GM19099 (cell line): ENCODE results near the gene FOXC1.

ENCODE experiments used
- POLR2A ChIP-seq: IDR thresholded peaks from 3 replicates; pipeline ENCODE4 v1.6.1; 2011; ENCODE audit warnings: low read depth; ENCODE audit not compliant: insufficient read length; ENCODE audit errors: extremely low read depth

The FOXC1 gene

GRCh38 chr6:1591926-1592325 lies 17.8 kb upstream of the FOXC1 start:
- TF ChIP-seq POLR2A, result no peak

- no peak for TF ChIP-seq POLR2A
Observed at GRCh38 chr6:1592852-1593251, 16.9 kb upstream of the FOXC1 start.

GRCh38 chr6:1593286-1593957 lies 16.3 kb upstream of the FOXC1 start:
- TF ChIP-seq POLR2A, result no peak

- TF ChIP-seq POLR2A, result no peak
Observed at GRCh38 chr6:1593958-1594314, 15.8 kb upstream of the FOXC1 start.

GRCh38 chr6:1594445-1595200 lies 15.1 kb upstream of the FOXC1 start:
- no peak for TF ChIP-seq POLR2A

- TF ChIP-seq POLR2A, result no peak
Observed at GRCh38 chr6:1595271-1596087, 14.2 kb upstream of the FOXC1 start.

GRCh38 chr6:1596088-1596852 lies 13.4 kb upstream of the FOXC1 start:
- no peak for TF ChIP-seq POLR2A

- TF ChIP-seq POLR2A, result no peak
Observed at GRCh38 chr6:1597121-1597744, 12.5 kb upstream of the FOXC1 start.

- TF ChIP-seq POLR2A, result no peak
Observed at GRCh38 chr6:1597924-1598323, 11.8 kb upstream of the FOXC1 start.

GRCh38 chr6:1598433-1598832 lies 11.3 kb upstream of the FOXC1 start:
- no peak for TF ChIP-seq POLR2A

- TF ChIP-seq POLR2A, result no peak
Observed at GRCh38 chr6:1598886-1599285, 10.8 kb upstream of the FOXC1 start.

GRCh38 chr6:1599469-1599868 lies 10.2 kb upstream of the FOXC1 start:
- no peak for TF ChIP-seq POLR2A

- no peak for TF ChIP-seq POLR2A
Observed at GRCh38 chr6:1600063-1600763, 9.5 kb upstream of the FOXC1 start.

GRCh38 chr6:1600764-1601157 lies 9.0 kb upstream of the FOXC1 start:
- no peak for TF ChIP-seq POLR2A
